Nephron (organoid): ENCODE data around the gene RPS5.
A peak's percentile ranks its signal among the peaks of the same experiment; 100 is the strongest.

ENCODE experiments used
- H3K27ac Mint-ChIP-seq, 3 experiments: 2 replicates each; pipeline ENCODE4 v1.8.0; 2020; ENCODE audit warnings: mixed read lengths in 3 of 3, mild to moderate bottlenecking in 2 of 3, moderate library complexity in 1 of 3
- H3K27me3 Mint-ChIP-seq: 2 replicates; pipeline ENCODE4 v1.8.0; 2021; ENCODE audit warnings: low read depth, mild to moderate bottlenecking, moderate library complexity, mixed read lengths
- H3K36me3 Mint-ChIP-seq: 2 replicates; pipeline ENCODE4 v1.8.0; 2020; ENCODE audit warnings: low read depth, mixed read lengths
- H3K4me1 Mint-ChIP-seq: 2 replicates; pipeline ENCODE4 v1.8.0; 2020; ENCODE audit warnings: mixed read lengths
- H3K4me3 Mint-ChIP-seq, 3 experiments: 2 replicates each; pipeline ENCODE4 v1.8.0; 2020; ENCODE audit warnings: mild to moderate bottlenecking in 3 of 3, mixed read lengths in 3 of 3, moderate library complexity in 2 of 3
- H3K9me3 Mint-ChIP-seq: 2 replicates; pipeline ENCODE4 v1.8.0; 2020; ENCODE audit warnings: mixed read lengths
- TF ChIP-seq, protein P1 (sequence below), 3 experiments: fragments of 200-600 bp; sonication (generic); IDR thresholded peaks; one replicate each; pipeline ENCODE4 v1.5.0; 2021; ENCODE audit warnings: antibody characterized with exemption in 3 of 3; ENCODE audit not compliant: unreplicated experiment in 3 of 3

RPS5 gene

GRCh38 chr19:58408152-58409009, 21.3 kb downstream of the RPS5 start, which contains the start of gene ZNF584:
Gene ZNF584 (plus strand): TSS chr19:58408649. CDS start chr19:58409148, 499 bp downstream.
- Mint-ChIP-seq H3K27me3 (no peaks in the 10 kb centered on the region), H3K4me1 (peaks cover 34% of the 10 kb centered on the region), H3K9me3 (no peaks in the 10 kb centered on the region), H3K36me3 (peaks cover 29% of the 10 kb centered on the region), H3K27ac (peak within 1 kb of the TSS; percentile 85 to 97 (median 95)), H3K4me3 (peak within 1 kb of the TSS; percentile 89 to 96 (median 90))
- TF ChIP-seq, protein P1, sequence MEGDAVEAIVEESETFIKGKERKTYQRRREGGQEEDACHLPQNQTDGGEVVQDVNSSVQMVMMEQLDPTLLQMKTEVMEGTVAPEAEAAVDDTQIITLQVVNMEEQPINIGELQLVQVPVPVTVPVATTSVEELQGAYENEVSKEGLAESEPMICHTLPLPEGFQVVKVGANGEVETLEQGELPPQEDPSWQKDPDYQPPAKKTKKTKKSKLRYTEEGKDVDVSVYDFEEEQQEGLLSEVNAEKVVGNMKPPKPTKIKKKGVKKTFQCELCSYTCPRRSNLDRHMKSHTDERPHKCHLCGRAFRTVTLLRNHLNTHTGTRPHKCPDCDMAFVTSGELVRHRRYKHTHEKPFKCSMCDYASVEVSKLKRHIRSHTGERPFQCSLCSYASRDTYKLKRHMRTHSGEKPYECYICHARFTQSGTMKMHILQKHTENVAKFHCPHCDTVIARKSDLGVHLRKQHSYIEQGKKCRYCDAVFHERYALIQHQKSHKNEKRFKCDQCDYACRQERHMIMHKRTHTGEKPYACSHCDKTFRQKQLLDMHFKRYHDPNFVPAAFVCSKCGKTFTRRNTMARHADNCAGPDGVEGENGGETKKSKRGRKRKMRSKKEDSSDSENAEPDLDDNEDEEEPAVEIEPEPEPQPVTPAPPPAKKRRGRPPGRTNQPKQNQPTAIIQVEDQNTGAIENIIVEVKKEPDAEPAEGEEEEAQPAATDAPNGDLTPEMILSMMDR (IDR thresholded peaks at IDR 0.05; ENCODE audit: unreplicated experiment in 3 of 3) = no peak

DNA sequence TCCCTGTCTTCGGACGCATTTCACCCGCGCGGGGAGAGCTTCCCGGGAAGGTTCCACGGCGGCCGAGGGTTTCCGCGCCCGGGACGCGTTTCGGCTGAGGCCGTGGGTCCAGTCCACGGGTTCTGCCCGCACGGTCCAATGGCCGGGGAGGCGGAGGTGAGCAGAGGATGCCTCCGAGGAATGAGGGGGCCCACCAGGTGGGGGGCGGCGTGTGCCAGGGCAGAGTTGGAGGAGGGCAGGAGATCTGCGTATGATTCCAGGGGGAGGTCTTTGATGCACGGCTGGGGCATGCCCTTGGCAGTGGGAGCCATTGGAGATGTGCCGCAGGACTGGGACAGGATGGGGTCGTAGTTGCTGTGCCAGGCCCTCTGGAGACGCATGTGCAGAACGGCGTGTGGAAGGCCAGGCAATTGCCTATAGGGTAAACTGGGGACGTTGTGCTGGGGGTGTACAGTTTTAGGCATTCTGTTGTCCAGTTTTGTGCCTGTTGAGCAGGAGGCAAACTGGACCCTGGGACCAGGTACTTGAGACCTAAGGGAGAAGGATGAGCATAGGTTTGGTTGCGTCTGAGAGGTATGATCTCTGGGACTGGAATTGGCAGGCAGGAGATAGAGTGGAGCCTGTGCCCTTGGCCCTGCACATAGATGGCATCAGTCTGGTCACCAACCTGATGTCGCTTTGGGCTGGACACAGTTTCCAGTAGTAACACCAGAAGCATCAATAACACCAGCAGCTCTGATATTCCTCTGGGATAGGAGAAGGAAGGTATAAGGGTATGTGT, 22.1 kb downstream of the RPS5 start:
- no peaks in the 10 kb centered on the region for H3K9me3 Mint-ChIP-seq
- H3K27me3 Mint-ChIP-seq = no peaks in the 10 kb centered on the region
- H3K36me3 Mint-ChIP-seq = peaks cover 25% of the 10 kb centered on the region
- TF ChIP-seq, protein P1 (IDR thresholded peaks at IDR 0.05; ENCODE audit: unreplicated experiment in 3 of 3) = no peak
- peaks cover 34% of the 10 kb centered on the region for H3K4me1 Mint-ChIP-seq
- peak overlapping the region; percentile 34 to 78 (median 62) for H3K27ac Mint-ChIP-seq
- peak overlapping the region; percentile 89 to 96 (median 90) for H3K4me3 Mint-ChIP-seq

GRCh38 chr19:58416604-58417003, 29.5 kb downstream of the RPS5 start:
- Mint-ChIP-seq H3K27me3 (no peaks in the 10 kb centered on the region), H3K4me1 (no peaks in the 10 kb centered on the region), H3K36me3 (peaks cover 66% of the 10 kb centered on the region), H3K4me3 (no peak overlapping the region), H3K27ac (no peak overlapping the region), H3K9me3 (peaks cover 19% of the 10 kb centered on the region)
- TF ChIP-seq, protein P1 (IDR thresholded peaks at IDR 0.05; ENCODE audit: unreplicated experiment in 3 of 3) = no peak

DNA sequence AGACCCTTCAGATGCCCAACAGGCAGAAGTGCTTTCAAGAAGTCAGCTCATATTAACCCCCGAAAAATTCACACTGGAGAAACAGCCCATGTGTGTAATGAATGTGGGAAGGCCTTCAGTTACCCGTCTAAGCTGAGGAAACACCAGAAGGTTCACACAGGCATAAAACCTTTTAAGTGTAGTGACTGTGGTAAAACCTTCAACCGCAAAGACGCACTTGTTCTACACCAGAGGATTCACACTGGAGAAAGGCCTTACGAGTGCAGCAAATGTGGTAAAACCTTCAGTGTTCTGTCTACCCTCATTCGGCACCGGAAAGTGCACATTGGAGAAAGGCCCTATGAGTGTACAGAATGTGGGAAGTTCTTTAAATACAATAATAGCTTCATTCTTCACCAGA, 30.0 kb downstream of the RPS5 start:
- Mint-ChIP-seq H3K9me3 (peaks cover 21% of the 10 kb centered on the region), H3K36me3 (peaks cover 69% of the 10 kb centered on the region), H3K27ac (no peak overlapping the region), H3K27me3 (no peaks in the 10 kb centered on the region), H3K4me3 (no peak overlapping the region), H3K4me1 (no peaks in the 10 kb centered on the region)
- TF ChIP-seq, protein P1 (IDR thresholded peaks at IDR 0.05; ENCODE audit: unreplicated experiment in 3 of 3) = no peak

DNA sequence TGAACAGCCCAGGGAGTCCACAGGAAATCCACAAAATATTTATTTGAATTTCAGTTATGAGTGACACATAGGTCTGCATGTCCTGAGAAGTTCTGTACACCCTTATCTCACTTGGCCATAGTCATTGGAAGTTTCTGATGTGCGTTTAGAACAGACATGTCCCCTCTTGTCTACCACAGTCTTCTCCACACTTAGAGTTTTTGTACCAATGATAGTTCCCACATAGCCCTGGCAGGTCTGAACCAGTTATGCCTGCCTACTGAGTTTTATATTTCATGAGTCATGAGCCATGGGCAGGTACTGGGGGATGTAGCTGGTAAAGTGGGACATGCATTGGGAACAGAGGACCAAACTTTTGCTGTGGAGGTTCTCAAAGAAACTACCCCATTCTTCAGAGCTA, 41.5 kb downstream of the RPS5 start:
- no peak overlapping the region for H3K4me3 Mint-ChIP-seq
- TF ChIP-seq, protein P1 (IDR thresholded peaks at IDR 0.05; ENCODE audit: unreplicated experiment in 3 of 3) = no peak
- peaks cover 74% of the 10 kb centered on the region for H3K9me3 Mint-ChIP-seq
- peaks cover 89% of the 10 kb centered on the region for H3K36me3 Mint-ChIP-seq
- H3K27me3 Mint-ChIP-seq = no peaks in the 10 kb centered on the region
- H3K4me1 Mint-ChIP-seq = no peaks in the 10 kb centered on the region
- no peak overlapping the region for H3K27ac Mint-ChIP-seq
